Naive thymus-derived CD4-positive, alpha-beta T cell (primary cell): ENCODE measurements around the gene SRSF8. TPM values are rescaled to one million over a fixed set of nuclear protein-coding genes. Genes with fewer than 3 reads are reported as not detected.
"Not testable (repeated sequence)": the region's sequence is repeated elsewhere in the genome, so short reads cannot be mapped to it uniquely, and the experiment has no call there.

ENCODE experiments used
- ATAC-seq: fragments of 150-1000 bp; cut with Tn5 transposase; 2 replicates; pipeline ENCODE4 v1.10.0; 2021; ENCODE audit warnings: mild to moderate bottlenecking, moderate library complexity
- CTCF ChIA-PET: fragments of 350-600 bp; sonication (Branson Sonifier 250); formaldehyde crosslinking; loops from one replicate; lab custom pipeline; 2021; ENCODE audit warnings: antibody characterized with exemption; lab: Charles Lee
- POLR2A ChIA-PET: fragments of 350-600 bp; sonication (Branson Sonifier 250); formaldehyde crosslinking; loops from one replicate; lab custom pipeline; 2021; ENCODE audit warnings: antibody characterized with exemption, inconsistent platforms; lab: Charles Lee
- DNase-seq, 9 donors: peaks; one replicate each; pipeline versions ENCODE4 v3.0.0 to v3.0.0-alpha.2; 2020 to 2022; ENCODE audit warnings: mixed read lengths in 1 of 9
- H3K27ac ChIP-seq: one replicate; pipeline ENCODE4 v1.7.0; 2013; ENCODE audit warnings: mild to moderate bottlenecking, low read depth, low read length, moderate library complexity
- H3K27me3 ChIP-seq, 2 donors: one replicate each; pipeline ENCODE4 v1.7.0; 2013; ENCODE audit warnings: low read length in 2 of 2, mild to moderate bottlenecking in 2 of 2, moderate library complexity in 2 of 2; ENCODE audit not compliant: control insufficient read depth in 2 of 2, insufficient read depth in 2 of 2
- H3K36me3 ChIP-seq, 3 experiments: 1 replicate in 2 of 3; 2 replicates in 1 of 3; pipeline ENCODE4 v1.7.0; 2013; ENCODE audit warnings: low read length in 3 of 3, mild to moderate bottlenecking in 3 of 3, moderate library complexity in 1 of 3; ENCODE audit not compliant: insufficient read depth in 3 of 3, control insufficient read depth in 2 of 3
- H3K4me1 ChIP-seq, 2 donors: one replicate each; pipeline ENCODE4 v1.7.0; 2013; ENCODE audit warnings: low read length in 2 of 2, mild to moderate bottlenecking in 2 of 2, moderate library complexity in 1 of 2; ENCODE audit not compliant: control insufficient read depth in 2 of 2, insufficient read depth in 2 of 2
- H3K4me3 ChIP-seq: 2 replicates; pipeline ENCODE4 v1.7.0; 2013; ENCODE audit warnings: mild to moderate bottlenecking, low read length
- H3K9me3 ChIP-seq, 3 experiments: 1 replicate in 2 of 3; 2 replicates in 1 of 3; pipeline ENCODE4 v1.7.0; 2013; ENCODE audit warnings: low read length in 3 of 3; ENCODE audit not compliant: control insufficient read depth in 2 of 3
- H3K27ac Mint-ChIP-seq, 9 donors: one replicate each; pipeline ENCODE4 v1.8.0; 2020 to 2022; ENCODE audit warnings: mixed read lengths in 9 of 9, mild to moderate bottlenecking in 8 of 9, moderate library complexity in 5 of 9, inconsistent platforms in 2 of 9
- H3K27me3 Mint-ChIP-seq, 5 donors: one replicate each; pipeline ENCODE4 v1.8.0; 2021 to 2022; ENCODE audit warnings: mixed read lengths in 5 of 5, mild to moderate bottlenecking in 1 of 5
- H3K36me3 Mint-ChIP-seq, 5 donors: one replicate each; pipeline ENCODE4 v1.8.0; 2020 to 2022; ENCODE audit warnings: mixed read lengths in 5 of 5, mild to moderate bottlenecking in 3 of 5, inconsistent platforms in 1 of 5
- H3K4me1 Mint-ChIP-seq, 7 donors: one replicate each; pipeline ENCODE4 v1.8.0; 2020 to 2022; ENCODE audit warnings: mixed read lengths in 7 of 7, mild to moderate bottlenecking in 3 of 7, inconsistent platforms in 1 of 7
- H3K4me3 Mint-ChIP-seq, 10 donors: one replicate each; pipeline ENCODE4 v1.8.0; 2020 to 2022; ENCODE audit warnings: mild to moderate bottlenecking in 10 of 10, mixed read lengths in 10 of 10, moderate library complexity in 6 of 10, inconsistent platforms in 2 of 10
- H3K9me3 Mint-ChIP-seq, 11 donors: one replicate each; pipeline ENCODE4 v1.8.0; 2020 to 2022; ENCODE audit warnings: mixed read lengths in 11 of 11, mild to moderate bottlenecking in 4 of 11, inconsistent platforms in 1 of 11, moderate library complexity in 1 of 11
- intact Hi-C, 2 donors: fragments of 100-400 bp; cut with micrococcal nuclease; formaldehyde crosslinking; loops; one replicate each; pipeline ENCODE4 v1.15.1; 2023
- polyA plus RNA-seq, 2 donors: library from polyadenylated mRNA; unstranded; fragments of 300-500 nt; fragmentation: Illumina TruSeq; gene quantifications; one replicate each; pipeline ENCODE4 v1.2.3, GENCODE V29; 2021
- total RNA-seq, 6 experiments: library from RNA in 5 of 6; stranded (reverse) in 5 of 6; gene quantifications; 1 replicate in 5 of 6; 2 replicates in 1 of 6; pipeline ENCODE4 v1.2.3 and lab custom pipeline; 2021 to 2026

Gene SRSF8
- total and polyA plus RNA-seq, 7 experiments from 2014 or later, result 42.3 to 116 (median 86.2) TPM

GRCh38 chr11:95111471-95111870 is 44.8 kb downstream of the SRSF8 start:
- CTCF ChIA-PET, H3K27ac ChIP-seq, H3K36me3 ChIP-seq, DNase-seq, H3K27me3 ChIP-seq, POLR2A ChIA-PET, intact Hi-C loops, H3K9me3 Mint-ChIP-seq, H3K4me3 ChIP-seq, H3K4me3 Mint-ChIP-seq, H3K4me1 ChIP-seq, ATAC-seq, H3K27me3 Mint-ChIP-seq, H3K27ac Mint-ChIP-seq, H3K9me3 ChIP-seq: not testable (repeated sequence)
- H3K4me1 Mint-ChIP-seq, result peaks cover 0 to 13% (median 6%) of the 10 kb centered on the region in 7 donors
- peaks cover 3 to 50% (median 15%) of the 10 kb centered on the region in 5 donors for H3K36me3 Mint-ChIP-seq

- intact Hi-C loops, result no loop called here
- Histone ChIP-seq H3K4me3 (no peak overlapping the region), H3K9me3 (no peaks in the 10 kb centered on the region), H3K36me3 (peaks cover 0 to 5% (median 0%) of the 10 kb centered on the region in 3 experiments), H3K27me3 (no peaks in the 10 kb centered on the region), H3K27ac (no peak overlapping the region), H3K4me1 (no peaks in the 10 kb centered on the region)
- peaks cover 3 to 48% (median 15%) of the 10 kb centered on the region in 5 donors for H3K36me3 Mint-ChIP-seq
- CTCF ChIA-PET, result no interaction called here
- H3K27ac Mint-ChIP-seq, result peak overlapping the region in 1 of 9 donors; percentile 1
- H3K27me3 Mint-ChIP-seq, result no peaks in the 10 kb centered on the region
- DNase-seq, result no peak
- H3K4me1 Mint-ChIP-seq, result peaks cover 0 to 13% (median 6%) of the 10 kb centered on the region in 7 donors
- H3K9me3 Mint-ChIP-seq, result peaks cover 0 to 5% (median 0%) of the 10 kb centered on the region in 11 donors
- POLR2A ChIA-PET, result no interaction called here
- ATAC-seq, result no peak
- H3K4me3 Mint-ChIP-seq, result no peak overlapping the region
Observed at GRCh38 chr11:95111923-95112540, 45.3 kb downstream of the SRSF8 start.

GRCh38 chr11:95115597-95115996 is 48.9 kb downstream of the SRSF8 start:
- ChIA-PET CTCF (no interaction called here), POLR2A (no interaction called here)
- H3K36me3 ChIP-seq, result no peaks in the 10 kb centered on the region
- no peak overlapping the region for H3K27ac ChIP-seq
- H3K27me3 Mint-ChIP-seq, result no peaks in the 10 kb centered on the region
- no peak overlapping the region for H3K4me3 Mint-ChIP-seq
- DNase-seq (no peak), ATAC-seq (no peak)
- no peak overlapping the region for H3K27ac Mint-ChIP-seq
- intact Hi-C loops, result no loop called here
- H3K4me1 Mint-ChIP-seq, result peaks cover 0 to 11% (median 6%) of the 10 kb centered on the region in 7 donors
- H3K9me3 Mint-ChIP-seq, result peaks cover 0 to 17% (median 3%) of the 10 kb centered on the region in 11 donors
- peaks cover 3 to 24% (median 15%) of the 10 kb centered on the region in 5 donors for H3K36me3 Mint-ChIP-seq
- no peaks in the 10 kb centered on the region for H3K27me3 ChIP-seq
- no peaks in the 10 kb centered on the region for H3K9me3 ChIP-seq
- H3K4me3 ChIP-seq, result no peak overlapping the region
- no peaks in the 10 kb centered on the region for H3K4me1 ChIP-seq

- Histone ChIP-seq H3K4me3 (no peak overlapping the region), H3K36me3 (no peaks in the 10 kb centered on the region), H3K4me1 (no peaks in the 10 kb centered on the region), H3K27me3 (no peaks in the 10 kb centered on the region), H3K27ac (no peak overlapping the region), H3K9me3 (no peaks in the 10 kb centered on the region)
- Mint-ChIP-seq H3K27ac (no peak overlapping the region), H3K27me3 (no peaks in the 10 kb centered on the region), H3K9me3 (peaks cover 0 to 17% (median 1%) of the 10 kb centered on the region in 11 donors), H3K4me3 (no peak overlapping the region), H3K4me1 (peaks cover 0 to 13% (median 5%) of the 10 kb centered on the region in 7 donors), H3K36me3 (peaks cover 0 to 17% (median 11%) of the 10 kb centered on the region in 5 donors)
- no peak for ATAC-seq
- no peak for DNase-seq
- intact Hi-C loops, result no loop called here
- POLR2A ChIA-PET, result no interaction called here
- CTCF ChIA-PET, result no interaction called here
Observed at GRCh38 chr11:95119361-95120060, 52.8 kb downstream of the SRSF8 start.

Other genes with a start within 250 kb of the SRSF8 start
- gene CWC15, start 93.4 kb upstream of the SRSF8 start, total RNA-seq, result 10 to 100 TPM; 64.1 to 94.7 (median 66.8) TPM
- 10 to 100 TPM; 47.8 to 71.0 TPM for gene CWC15, start 93.4 kb upstream of the SRSF8 start, polyA plus RNA-seq
- under 1 TPM; 0.32 to 0.70 (median 0.68) TPM for gene KDM4D, start 93.2 kb upstream of the SRSF8 start, total RNA-seq
- gene KDM4D, start 93.2 kb upstream of the SRSF8 start, polyA plus RNA-seq, result under 1 TPM; 0.44 to 0.66 TPM
- gene KDM4E, start 41.7 kb upstream of the SRSF8 start, total RNA-seq, result not detected
- gene KDM4E, start 41.7 kb upstream of the SRSF8 start, polyA plus RNA-seq, result not detected
- gene KDM4F, start 17.5 kb upstream of the SRSF8 start, total RNA-seq, result not detected
- not detected for gene KDM4F, start 17.5 kb upstream of the SRSF8 start, polyA plus RNA-seq
- 10 to 100 TPM in 1 of 5 experiments, 1 to 10 TPM in 4; 4.7 to 23.2 (median 8.6) TPM for gene ENDOD1, start 22.9 kb downstream of the SRSF8 start, total RNA-seq
- 1 to 10 TPM; 5.3 to 6.0 TPM for gene ENDOD1, start 22.9 kb downstream of the SRSF8 start, polyA plus RNA-seq
- gene SESN3, start 164.3 kb downstream of the SRSF8 start, total RNA-seq, result 100 to 1,000 TPM in 3 of 5 experiments, 10 to 100 TPM in 2; 77.5 to 262 (median 133) TPM
- 1 to 10 TPM; 4.2 TPM for gene SESN3, start 164.3 kb downstream of the SRSF8 start, polyA plus RNA-seq